ENCODE results near the gene CCDC6.
"Not testable (repeated sequence)": the region's sequence is repeated elsewhere in the genome, so short reads cannot be mapped to it uniquely, and the experiment has no call there.

The CCDC6 gene

DNA sequence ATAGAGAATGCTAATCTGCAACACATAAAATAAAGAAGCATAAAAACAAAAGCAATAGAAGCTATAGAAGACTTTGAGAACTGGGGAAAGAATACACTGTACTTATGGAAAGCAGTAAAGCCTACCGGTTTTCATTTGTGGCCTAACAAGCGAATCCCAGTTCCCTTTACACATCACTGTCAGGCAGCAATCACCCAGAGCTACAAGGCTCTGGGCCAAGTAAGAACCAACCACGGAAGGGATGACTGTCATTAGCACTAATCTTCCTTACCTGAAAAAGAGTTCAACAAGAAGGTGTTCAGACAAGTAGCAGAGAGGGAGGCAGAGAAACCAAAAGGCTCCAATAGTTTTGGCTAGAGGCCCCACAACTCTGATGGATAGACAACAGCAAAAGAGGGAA lies 15.0 kb downstream of the CCDC6 start:
- Mint-ChIP-seq H3K9me3 (no peaks in the 10 kb centered on the region), H3K27me3 (ENCODE audit: low read depth, poor library complexity) (no peaks in the 10 kb centered on the region), H3K4me3 (no peak overlapping the region), H3K36me3 (ENCODE audit: low read depth) (peaks cover 21% of the 10 kb centered on the region), H3K4me1 (peaks cover 49% of the 10 kb centered on the region), H3K27ac (no peak overlapping the region)
- DNase-seq: no peak
- TF ChIP-seq, protein P1, sequence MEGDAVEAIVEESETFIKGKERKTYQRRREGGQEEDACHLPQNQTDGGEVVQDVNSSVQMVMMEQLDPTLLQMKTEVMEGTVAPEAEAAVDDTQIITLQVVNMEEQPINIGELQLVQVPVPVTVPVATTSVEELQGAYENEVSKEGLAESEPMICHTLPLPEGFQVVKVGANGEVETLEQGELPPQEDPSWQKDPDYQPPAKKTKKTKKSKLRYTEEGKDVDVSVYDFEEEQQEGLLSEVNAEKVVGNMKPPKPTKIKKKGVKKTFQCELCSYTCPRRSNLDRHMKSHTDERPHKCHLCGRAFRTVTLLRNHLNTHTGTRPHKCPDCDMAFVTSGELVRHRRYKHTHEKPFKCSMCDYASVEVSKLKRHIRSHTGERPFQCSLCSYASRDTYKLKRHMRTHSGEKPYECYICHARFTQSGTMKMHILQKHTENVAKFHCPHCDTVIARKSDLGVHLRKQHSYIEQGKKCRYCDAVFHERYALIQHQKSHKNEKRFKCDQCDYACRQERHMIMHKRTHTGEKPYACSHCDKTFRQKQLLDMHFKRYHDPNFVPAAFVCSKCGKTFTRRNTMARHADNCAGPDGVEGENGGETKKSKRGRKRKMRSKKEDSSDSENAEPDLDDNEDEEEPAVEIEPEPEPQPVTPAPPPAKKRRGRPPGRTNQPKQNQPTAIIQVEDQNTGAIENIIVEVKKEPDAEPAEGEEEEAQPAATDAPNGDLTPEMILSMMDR (IDR thresholded peaks at IDR 0.05): no peak

DNA sequence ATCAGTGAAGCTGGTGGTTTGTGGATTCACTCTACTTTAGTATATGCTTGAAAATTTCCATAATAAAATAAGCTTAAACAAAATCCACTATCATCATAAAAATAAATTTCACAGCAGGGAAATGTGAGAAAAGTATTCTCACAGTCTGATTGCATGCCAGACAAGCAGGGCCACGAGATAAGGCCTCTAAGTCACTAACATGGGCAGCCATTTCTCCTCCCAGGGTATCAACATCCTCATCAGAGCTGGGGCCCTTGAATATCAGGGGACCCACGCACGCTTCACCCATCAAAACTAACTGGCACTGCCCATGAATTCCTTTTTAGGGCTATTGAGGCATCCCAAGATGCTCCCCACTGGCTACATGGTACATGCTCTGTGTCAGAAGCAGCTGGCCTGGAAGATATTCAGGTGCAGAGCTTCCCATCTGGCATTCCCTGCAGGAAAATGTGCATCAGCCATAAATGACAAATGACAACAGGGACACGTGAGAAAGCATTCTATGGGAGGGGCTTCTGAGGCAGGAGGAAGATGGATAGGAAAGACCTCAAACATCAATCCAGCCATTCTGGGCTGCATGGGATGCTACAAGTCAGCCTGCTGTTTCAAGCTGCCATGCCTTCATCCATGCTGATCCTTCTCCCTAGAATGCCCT lies 17.4 kb downstream of the CCDC6 start:
- Mint-ChIP-seq H3K27me3 (ENCODE audit: low read depth, poor library complexity) (no peaks in the 10 kb centered on the region), H3K27ac (no peak overlapping the region), H3K36me3 (ENCODE audit: low read depth) (peaks cover 28% of the 10 kb centered on the region), H3K4me3 (no peak overlapping the region), H3K9me3 (no peaks in the 10 kb centered on the region), H3K4me1 (peaks cover 47% of the 10 kb centered on the region)
- TF ChIP-seq, protein P1 (IDR thresholded peaks at IDR 0.05): no peak
- no peak for DNase-seq

DNA sequence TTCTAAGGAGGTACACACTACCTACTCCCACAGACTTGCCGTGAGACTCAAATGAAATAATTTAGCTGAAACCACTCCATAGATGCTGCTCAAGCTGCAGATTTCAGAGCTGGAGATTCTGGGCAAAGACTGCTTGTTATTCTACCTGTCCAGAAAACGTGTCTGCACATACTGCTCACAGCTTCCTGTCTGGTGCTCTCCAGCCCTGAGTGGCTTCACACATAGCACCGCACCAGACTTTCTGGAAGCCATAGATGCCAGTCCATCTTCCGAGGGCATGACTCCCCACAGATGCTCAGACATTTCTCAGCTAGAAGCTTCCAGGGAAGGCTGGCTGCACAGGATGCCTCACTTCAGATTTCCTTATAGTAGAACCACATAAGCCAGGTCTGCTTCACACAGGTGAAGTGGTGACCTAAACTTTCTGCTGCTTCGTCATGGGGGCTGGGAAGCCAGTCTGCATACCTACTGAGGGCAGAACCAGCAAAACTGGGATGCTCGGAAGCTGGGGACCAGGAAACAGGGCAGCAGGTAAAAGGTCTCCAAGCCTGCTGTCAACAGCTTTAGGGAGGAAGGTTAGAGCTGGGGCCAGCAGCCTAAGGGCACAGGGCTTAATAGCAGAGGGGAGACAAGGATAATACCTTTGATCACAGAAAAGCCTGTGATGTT lies 18.2 kb downstream of the CCDC6 start:
- Mint-ChIP-seq H3K27me3 (ENCODE audit: low read depth, poor library complexity) (no peaks in the 10 kb centered on the region), H3K4me3 (no peak overlapping the region), H3K4me1 (peaks cover 45% of the 10 kb centered on the region), H3K36me3 (ENCODE audit: low read depth) (peaks cover 26% of the 10 kb centered on the region), H3K9me3 (no peaks in the 10 kb centered on the region), H3K27ac (no peak overlapping the region)
- TF ChIP-seq, protein P1 (IDR thresholded peaks at IDR 0.05): no peak
- DNase-seq: no peak

DNA sequence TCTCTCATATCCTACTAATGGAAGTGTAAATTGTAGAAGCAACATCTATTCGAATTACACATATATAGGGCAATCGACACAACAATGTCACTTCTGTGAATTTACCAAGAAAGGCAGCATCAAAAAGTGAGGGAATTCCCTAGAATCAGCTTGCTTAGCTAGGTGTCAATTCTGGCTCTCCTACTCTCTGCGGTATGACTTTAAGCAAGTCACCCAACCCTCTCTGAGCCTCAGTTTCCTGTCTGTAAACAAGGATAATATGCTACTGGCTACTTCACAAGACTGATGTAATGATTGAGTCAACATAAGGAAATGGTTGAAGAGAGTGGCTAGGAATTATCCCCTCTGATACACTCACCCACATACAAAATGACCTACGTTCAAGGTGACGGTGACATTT lies 19.4 kb downstream of the CCDC6 start:
- TF ChIP-seq, protein P1 (IDR thresholded peaks at IDR 0.05): no peak
- no peak for DNase-seq
- Mint-ChIP-seq H3K27me3 (ENCODE audit: low read depth, poor library complexity) (no peaks in the 10 kb centered on the region), H3K4me1 (peaks cover 38% of the 10 kb centered on the region), H3K36me3 (ENCODE audit: low read depth) (peaks cover 26% of the 10 kb centered on the region), H3K9me3 (no peaks in the 10 kb centered on the region), H3K4me3 (no peak overlapping the region), H3K27ac (no peak overlapping the region)

DNA sequence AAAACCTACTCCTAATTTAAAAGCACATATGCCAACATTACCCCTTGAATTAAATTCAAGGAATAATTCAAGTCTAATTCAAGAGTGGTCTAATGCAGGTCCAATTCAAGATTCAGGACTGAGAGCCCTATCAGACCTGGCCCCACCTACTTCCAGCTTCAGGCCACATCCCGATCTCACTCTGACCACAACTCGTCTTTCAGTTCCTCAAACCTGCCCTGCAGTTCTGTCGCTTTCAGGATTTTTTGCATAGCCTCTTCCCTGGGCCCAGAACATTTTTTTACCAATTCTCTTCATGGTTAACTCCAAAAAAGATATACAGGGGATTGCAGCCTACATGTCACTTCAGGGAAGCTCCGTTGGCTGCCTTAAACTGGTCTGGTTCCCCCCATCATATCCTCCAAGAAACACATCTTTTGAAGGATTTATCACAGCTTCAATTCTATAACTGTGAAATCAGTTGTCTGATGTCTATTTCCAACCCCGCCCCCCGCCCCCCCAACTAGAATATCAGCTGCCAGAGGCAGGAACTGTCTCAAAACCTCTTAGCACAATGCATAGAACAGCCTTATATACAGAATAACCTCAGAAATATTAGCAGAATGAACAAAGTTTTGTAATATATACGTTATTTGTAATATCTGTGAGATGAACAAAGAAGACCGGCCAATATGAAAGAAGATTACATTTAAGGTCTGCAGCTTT lies 20.8 kb downstream of the CCDC6 start:
- TF ChIP-seq, protein P1 (IDR thresholded peaks at IDR 0.05): no peak
- Mint-ChIP-seq H3K4me1 (peaks cover 30% of the 10 kb centered on the region), H3K36me3 (ENCODE audit: low read depth) (peaks cover 37% of the 10 kb centered on the region), H3K27me3 (ENCODE audit: low read depth, poor library complexity) (no peaks in the 10 kb centered on the region), H3K27ac (no peak overlapping the region), H3K4me3 (no peak overlapping the region), H3K9me3 (no peaks in the 10 kb centered on the region)
- no peak for DNase-seq

DNA sequence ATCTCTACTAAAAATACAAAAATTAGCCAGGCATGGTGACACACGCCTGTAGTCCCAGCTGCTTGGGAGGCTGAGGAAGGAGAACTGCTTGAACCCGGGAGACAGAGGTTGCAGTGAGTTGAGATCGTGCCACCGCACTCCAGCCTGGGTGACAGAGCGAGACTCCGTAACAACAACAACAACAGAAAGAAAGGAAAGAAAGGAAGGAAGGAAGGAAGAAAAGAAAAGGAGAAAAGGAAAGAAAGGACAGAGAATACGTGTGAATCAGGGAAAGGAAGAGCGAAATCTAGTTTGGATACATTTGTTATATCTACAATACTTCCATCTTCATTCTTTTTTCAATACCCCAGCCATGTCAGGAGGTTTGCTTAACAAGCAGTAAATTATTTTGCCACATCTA lies 21.5 kb downstream of the CCDC6 start:
- H3K27ac Mint-ChIP-seq: peak overlapping the region; percentile 50
- not testable (repeated sequence) for H3K9me3 Mint-ChIP-seq; H3K27me3 Mint-ChIP-seq (ENCODE audit: low read depth, poor library complexity); DNase-seq; H3K4me3 Mint-ChIP-seq
- peaks cover 24% of the 10 kb centered on the region for H3K4me1 Mint-ChIP-seq
- peaks cover 35% of the 10 kb centered on the region for H3K36me3 Mint-ChIP-seq (ENCODE audit: low read depth)

All from nephron progenitor cell (in vitro differentiated cells).